Daoy (cell line): ENCODE measurements around the gene ACAN. TPM values are rescaled to one million over a fixed set of nuclear protein-coding genes. Genes with fewer than 3 reads are reported as not detected.

ENCODE experiments used
- DNase-seq: peaks from one replicate; pipeline ENCODE4 v3.0.0-alpha.2; 2015; ENCODE audit warnings: low read depth
- total RNA-seq: library from RNA; depleted of rRNA; stranded (reverse); fragments of >200 nt; shearing (Covaris generic); gene quantifications from 2 replicates; pipeline ENCODE4 v1.2.3, GENCODE V29; 2014

ACAN gene
- total RNA-seq, 1 experiment from 2014 or later: not detected

DNA sequence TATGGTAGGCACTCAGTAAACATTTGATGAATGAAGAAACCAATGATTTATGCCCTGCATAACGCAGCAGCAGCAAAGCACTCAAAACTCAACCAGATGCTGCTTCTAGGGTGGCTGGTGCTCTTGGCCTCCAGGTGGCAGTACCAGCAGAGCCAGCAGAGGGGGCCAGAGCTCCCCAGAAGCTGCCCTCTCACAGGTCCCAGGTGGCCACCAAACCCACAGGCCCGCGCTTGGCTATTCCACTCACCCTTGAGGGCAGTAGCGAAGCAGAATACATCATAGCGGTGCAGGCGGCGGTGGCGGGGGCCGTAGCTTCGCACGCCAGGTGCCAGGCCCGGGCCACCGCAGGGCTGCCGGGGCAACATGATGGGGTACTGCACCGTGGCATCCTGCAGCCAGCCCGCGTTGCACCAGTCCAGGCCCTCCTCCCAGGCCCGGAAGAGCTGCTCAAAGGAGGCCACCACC lies 75.5 kb downstream of the ACAN start:
- peak; percentile 56 for DNase-seq

DNA sequence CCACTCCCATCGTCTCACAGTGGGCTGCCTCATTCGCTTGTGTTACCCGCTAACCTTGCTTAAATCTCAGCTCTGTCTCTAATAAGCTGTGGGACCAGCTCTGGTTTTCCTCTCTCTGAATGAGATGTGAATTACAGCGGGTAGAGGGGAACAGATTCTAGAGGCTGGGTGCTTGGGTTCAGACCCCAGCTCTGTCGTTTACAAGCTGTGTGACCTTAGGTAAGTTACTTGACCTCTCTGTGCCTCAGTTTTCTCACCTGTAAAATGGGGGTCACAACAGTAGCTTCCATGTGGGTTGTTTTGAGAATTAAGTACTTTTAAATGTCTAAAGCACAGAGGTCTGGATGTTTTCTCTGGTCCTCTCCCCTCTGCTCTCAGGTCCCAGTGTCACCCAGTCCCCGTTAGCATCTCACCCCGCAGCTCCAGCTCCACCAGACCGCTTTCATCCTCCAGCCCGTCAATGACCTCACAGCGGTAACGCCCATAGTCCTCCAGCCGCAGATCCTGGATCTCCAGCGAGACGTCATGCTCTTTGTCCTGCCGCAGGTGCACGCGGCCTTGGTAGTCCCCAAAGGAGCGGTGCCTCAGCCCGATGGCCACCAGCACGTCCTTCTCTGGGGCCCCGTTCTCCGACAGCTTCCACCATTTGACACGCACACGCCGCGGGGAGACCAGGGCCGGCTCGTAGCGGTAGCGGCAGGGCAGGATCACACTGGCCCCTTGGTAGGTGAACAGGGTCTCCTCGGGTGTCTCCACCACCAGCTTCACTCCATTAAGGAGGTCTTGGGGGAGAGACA lies 77.9 kb downstream of the ACAN start:
- no peak for DNase-seq

DNA sequence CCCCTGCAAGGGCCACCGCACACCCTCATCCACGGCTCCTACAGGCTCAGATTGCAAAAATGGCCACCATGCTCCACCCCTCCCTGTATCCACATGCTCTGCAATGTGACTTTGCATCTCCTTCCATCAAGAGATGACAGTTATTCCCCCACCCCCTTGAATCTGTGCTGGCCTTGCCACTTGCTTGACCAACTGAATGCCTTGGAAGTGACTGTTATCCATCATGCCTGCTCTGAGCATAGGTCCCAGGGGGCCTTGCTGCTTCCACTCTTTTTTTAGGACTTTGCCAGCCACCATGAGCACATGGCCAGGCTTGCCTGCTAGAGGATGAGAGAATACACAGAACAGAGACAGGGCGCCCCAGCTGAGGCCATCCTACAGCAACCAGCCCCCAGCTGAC lies 78.5 kb downstream of the ACAN start:
- DNase-seq: no peak

DNA sequence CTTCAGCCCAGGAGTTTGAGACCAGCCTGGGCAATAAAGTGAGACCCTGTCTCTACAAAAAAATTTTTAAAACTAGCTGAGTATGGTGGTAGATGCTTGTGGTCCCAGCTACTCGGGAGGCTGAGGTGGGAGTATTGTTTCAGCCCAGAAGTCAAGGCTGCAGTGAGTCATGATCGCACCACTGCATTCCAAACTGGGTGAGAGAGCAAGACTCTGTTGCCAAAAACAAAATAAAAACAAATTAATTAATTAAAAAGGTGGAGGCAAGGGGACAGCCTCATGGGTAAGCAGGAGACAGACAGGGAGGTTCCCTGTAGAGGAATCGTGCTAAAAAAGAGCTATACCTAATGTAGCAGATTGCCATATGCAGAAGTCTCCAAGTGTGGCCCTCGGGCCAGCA lies 79.5 kb downstream of the ACAN start:
- peak; percentile 36 for DNase-seq

DNA sequence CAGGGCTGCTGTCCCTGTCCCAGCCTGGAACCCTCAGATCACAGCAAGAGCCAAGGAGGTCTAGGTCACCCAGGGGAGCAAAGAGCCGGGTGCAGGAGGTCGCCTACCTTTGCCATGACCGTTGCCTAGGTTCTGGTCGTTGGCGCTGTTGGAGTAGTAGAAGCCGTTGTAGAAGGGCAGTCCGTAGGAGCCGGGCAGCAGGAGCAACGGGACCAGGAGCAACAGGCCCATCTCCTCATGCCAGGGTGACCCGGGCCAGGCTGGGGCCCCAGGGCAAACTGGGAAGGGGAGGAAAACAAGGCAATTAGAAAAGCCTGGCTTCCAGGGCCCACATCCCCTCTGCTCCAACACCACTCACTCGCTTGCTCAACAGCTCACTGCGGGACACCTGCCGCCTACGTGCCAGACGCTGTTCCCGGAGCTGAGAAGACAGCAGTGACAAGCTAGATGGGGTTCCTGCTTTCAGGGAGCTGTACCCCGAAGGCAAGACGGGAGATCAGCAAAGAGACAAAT lies 83.9 kb downstream of the ACAN start:
- no peak for DNase-seq

DNA sequence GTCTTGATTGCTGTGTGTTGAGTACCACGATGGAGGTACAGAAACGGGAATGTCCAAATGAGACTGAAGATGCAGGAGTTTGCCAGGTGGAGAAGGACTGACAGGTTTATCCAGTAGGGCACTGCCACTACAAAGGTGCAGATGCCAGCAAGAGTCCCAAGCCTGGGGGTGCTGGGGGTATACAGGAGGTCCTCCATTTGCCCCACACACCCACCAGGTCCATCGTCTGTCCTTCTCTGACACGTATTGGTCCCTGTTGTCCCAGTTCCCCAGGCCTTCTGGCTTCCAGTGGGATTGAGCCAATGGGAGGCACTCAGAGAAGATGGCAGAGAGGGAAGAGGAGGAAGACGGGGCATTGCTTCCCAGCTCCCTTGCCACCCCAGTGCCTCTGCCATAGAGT lies 85.5 kb downstream of the ACAN start:
- no peak for DNase-seq

DNA sequence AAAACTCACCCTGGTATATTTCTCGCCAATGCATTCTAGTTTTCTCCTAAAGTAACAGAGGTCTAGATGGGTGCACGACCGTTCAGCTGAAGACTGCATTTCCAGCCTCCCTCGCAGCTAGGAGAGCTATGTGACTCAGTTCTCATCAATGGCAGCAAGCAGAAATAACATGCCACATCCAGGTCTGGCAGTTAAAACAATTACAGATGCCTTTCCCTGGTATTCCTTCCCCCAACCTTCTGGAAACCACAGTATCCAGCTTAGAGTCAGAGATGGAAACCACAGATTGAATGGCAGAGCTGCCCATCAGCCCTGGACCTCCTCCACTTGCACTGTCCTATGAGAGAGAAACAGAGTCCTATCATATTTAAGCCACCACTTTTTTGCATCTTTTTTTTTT lies 87.3 kb downstream of the ACAN start:
- DNase-seq: no peak

DNA sequence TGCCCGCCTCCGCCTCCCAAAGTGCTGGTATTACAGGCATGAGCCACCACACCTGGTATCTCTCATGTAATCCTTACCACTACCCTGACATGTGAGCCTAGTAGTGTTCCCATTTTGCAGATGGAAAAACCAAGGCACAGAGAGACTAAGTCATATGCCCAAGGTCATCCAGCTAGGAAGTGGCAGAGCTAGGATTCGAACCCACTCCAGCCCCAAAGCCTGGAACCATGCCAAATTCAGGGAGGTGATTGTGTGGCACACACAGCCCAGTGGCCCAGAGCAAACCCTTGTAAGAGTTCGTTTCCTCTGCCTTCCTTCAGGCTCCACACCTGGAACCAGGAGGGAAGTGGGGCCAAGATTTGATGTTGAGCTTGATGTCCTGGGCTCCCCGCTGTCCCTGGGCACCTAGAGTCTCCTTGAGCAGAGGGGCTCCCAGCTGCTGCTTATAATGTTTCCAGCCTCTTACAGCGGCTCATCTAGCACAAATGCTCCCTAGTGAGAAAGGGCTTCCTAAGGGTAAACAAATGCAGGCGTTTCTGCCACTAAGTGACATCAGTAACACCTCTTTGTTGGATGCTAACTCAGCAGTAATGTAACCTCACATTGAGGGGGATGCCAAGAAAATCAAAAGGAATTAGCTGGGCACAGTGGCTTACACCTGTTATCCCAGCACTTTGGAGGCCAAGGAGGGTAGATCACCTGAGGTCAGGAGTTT lies 88.5 kb downstream of the ACAN start:
- no peak for DNase-seq

DNA sequence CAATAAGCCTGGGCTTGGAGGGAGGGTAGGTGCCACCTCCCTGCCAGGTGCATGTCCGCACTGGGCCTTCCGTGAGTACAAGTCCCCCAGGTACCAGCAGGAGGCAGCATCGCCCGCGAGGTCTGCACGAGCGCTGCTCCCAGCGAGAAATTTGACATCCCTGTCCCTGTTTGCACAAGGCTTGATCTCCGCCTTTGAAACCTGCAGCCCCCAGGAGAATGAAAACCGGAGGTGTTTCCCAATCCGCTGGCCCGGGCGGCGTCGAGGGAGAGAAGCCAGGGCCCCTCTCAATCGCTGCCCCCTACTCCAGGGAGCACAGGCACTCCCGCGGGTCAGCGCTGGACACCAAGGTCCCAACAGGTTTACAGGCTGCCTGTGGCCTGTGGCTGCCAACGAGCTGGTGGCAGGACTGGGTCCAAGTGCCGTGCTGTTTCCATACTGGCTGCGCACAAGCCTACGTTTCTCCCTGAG lies 91.1 kb downstream of the ACAN start:
- peak; percentile 56 for DNase-seq

DNA sequence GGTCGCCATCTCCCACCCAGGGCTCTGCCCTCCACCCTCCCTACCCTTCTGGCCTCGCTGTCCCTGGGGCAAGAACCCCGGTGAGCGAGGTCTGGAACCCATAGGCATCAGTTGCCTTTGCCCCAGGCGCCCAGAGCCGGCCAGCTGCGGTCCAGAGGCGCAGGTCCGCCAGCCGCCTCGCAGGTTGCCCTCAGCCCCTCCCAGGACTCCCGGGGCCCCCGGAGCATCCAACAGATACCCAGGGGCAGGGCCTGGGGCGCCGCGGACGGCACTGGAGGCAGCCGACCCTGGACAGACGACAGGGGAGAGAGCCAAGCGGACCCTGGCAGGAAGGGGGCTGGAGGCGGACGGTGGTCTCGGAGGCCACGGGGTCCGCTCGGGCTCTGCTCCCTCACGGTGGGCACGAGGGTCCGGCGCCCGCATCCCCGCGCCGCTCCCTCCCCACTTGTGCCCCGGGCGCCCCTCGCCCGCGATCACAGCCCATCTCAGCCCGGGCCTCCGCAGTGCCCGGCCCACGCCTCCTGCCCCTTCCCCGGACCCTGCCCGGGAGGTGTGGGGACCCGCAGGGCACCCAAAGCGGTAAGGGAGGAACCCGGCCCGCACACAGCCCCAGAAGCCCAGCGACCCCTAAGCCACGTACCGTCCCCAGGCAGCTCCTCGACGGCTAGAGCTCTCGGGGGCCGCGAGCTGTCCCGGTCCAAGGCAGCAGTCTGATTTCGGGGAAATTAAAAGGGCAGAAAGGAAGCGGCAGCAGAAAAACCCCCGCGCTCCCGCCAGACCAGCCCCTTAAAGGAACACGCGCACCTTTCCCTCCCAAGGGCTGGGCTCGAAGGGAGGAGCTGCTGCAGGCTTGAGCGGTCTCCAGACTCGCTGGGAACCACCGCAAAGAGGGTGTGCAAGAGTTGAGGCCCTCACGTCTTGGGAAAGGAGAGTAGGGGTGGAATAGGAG lies 91.9 kb downstream of the ACAN start, which contains the start of gene HAPLN3:
Gene HAPLN3, minus strand, starts transcription at position 726 of the 949 bp plus-strand sequence. CDS start 8,246 bp downstream, outside the sequence.
- DNase-seq: peak; percentile 36

DNA sequence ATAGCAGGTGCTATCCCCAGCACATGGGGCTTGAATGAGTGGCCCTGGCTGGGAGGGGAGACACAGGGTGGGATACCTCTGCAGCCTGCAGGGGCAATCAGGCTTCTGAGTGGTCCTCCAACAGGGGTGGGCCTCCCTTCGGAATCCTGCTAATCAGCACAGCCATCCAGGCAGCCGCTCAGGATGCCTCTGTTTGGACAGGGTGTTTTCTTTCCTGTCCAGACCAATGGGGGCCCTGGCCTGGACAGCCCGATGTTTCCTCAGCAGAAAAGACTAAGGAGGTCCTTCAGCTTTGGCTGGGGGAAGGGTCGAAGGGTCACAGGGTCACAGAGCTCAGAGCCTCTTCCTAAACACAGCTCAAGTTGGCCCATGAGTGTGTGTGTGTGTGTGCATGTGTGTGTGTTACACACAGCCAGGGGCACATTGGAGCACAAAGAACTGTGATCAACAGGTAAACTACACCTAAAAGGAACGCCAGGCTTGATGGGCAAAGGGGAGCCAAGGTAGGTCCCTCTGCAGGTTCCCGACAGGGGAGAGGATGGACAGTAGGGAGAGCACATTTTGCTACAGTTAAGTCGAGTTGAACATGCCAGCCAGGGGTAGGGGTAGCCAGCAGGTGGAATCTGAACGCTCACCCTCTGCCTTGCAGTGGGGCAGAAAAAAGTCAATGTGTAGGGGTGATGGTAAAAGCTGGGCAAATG lies 93.2 kb downstream of the ACAN start:
- no peak for DNase-seq

DNA sequence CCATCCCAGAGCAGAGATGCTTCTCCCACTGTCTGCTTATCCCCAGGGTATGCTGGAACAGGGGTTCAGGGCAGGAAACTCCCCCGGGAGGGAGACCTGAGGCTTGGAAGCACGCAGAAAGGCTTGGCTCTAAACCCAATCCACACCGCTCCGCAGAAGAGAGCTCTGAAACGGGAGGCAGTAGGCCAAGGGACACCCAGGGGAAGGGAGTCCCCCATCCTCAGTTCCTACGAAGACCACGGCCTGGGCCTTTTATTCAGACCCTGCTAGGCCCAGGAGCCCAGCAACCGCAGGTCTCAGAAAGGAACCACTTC lies 93.9 kb downstream of the ACAN start:
- no peak for DNase-seq

DNA sequence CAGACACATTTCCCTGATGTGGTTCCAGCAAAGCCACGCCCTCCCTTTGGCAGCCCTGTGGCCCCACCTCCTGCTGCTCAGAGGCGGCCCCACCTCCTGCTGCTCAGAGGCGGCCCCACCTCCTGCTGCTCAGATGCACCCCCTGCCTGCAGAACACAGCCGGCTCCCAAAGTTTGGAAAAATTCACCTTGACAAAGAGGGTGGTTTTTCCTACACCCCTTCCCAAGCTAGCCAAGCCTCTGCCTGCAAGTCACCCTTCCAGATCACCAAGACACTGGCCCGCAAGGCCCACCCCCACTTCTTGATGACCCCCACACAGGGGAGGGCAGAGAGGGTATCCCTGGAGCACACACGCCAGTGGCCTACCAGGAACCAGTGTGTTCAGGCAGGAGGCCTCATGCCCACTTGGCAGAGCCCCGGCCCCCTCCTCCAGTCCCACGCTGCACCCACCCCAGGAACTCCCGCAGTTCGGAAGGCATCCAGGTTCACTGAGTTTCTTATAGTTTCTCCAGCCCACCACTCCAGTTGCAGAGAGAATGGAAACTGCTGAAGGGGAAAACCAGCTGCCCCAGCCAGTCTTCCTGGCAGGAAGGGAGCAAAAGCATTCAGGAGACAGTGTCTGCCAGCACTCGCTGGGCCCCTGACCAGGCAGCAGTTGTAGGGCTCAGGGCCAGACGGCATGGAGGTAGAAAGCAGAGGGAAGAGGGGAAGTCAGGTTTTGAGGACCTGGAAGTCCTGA lies 94.4 kb downstream of the ACAN start:
- DNase-seq: peak; percentile 90

DNA sequence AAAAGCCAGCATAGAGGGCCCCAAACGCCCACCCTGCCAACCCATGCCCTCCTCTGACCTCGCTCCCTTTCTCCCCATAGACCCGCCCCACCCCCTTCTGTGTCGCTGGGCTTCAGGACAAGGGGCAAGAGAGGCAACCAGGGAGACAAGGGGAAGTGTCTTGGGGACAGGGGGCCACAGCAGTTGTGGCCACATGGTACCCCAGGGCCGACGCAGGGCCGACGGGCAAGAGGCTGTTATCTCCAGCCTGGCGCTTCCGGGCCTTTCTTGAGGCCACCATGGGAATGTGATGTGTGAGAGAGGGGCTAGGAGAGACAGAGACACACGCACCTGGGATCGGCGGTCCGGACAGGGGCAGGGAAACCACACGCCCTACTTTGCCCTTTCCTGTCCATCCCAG lies 95.5 kb downstream of the ACAN start:
- no peak for DNase-seq

DNA sequence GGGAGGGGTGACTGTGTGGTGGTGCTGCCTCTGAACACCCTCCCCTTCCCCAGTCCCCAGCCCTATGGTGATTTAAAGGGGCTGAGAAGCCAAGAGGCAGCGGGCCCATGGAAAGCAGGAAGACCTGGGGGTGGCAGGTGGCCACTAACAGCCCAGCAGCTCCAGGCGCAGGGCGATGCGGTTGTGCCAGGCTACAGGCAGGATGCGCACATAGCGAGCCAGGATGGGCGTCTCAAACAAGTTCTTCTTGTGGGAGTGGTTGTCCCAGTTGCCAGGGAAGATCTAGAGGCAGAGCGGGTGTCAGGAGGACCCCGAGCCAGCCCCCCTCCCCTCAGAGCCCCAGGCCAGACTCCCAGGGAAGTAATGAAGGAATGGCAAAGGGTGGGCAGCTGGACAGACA lies 96.0 kb downstream of the ACAN start:
- no peak for DNase-seq

DNA sequence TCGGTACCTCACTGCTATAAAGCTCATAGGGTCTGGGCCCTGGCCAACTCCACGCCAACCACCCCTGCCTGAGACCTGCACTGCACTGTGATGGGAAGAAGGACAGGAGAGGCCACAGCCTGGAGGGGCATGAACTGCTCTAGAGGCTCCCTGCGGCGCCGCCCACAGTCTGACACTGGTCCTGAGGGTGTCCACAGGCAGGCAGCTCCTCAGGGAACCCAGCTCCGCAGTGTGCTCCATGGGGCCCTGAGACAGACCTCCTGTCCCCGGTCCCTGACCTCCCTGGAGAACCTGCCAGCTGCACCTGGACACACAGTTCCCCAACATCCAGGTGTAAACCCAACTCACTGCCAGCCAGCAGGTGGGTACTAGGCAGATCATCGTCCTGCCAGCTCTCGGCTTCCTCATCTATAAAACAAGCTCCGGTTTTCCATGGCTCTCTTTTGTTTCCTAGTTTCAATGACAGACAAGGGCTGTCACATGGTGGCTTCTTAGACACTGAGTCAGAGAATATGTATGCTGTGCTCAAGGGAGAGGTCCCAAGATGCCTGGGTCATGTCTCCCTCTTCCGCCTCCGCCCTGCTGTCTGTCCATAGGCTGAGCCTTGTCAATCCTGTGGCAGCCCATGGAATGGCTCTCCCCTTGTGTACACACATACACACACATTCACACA lies 97.2 kb downstream of the ACAN start:
- DNase-seq: no peak

DNA sequence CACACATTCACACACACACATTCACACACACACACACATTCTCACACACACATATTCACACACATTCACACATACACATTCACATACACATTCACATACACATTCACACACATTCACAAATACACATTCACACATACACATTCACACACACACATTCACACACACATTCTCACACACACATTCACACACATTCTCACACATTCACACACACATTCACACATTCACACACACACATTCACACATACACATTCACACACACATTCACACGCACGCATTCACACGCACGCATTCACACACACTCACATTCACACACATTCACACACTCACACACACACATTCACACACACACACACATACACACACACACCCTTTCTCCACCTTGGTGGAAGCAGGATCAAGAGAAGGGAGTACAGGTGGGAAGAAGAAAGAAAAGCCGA lies 97.8 kb downstream of the ACAN start:
- no peak for DNase-seq

DNA sequence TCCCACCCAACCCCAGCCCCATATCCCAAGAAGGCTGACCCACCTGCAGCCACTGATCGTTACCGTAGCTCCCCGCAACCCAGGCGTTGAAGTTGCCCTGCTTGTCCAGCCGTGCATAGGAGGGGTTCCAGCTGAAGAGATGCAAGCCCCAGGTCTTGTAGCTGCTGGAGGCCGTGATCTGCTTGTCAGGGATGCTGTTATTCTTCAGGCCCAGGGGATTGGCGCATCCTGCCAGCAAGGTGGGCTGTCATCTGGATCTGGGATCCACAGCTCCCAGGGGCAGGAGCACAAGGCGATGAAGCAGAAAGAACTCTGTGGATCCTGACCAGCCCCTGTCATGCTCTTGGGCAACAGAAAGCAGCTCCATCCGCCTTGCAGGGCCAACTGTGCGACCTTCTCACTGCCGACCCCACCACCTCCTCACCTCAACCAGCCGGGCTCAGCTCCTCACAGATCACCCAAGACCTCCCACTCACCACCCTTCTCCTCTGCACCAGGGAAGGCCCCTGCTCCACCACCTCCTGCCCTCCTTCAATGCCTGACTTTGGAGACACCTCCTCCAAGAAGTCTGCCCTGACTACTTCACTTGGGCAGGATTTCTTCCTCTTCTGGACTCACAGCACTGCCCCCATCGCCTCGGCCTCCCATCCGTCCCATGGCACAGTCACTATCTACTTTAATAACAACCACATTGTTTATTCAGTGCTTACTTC lies 98.4 kb downstream of the ACAN start:
- no peak for DNase-seq

DNA sequence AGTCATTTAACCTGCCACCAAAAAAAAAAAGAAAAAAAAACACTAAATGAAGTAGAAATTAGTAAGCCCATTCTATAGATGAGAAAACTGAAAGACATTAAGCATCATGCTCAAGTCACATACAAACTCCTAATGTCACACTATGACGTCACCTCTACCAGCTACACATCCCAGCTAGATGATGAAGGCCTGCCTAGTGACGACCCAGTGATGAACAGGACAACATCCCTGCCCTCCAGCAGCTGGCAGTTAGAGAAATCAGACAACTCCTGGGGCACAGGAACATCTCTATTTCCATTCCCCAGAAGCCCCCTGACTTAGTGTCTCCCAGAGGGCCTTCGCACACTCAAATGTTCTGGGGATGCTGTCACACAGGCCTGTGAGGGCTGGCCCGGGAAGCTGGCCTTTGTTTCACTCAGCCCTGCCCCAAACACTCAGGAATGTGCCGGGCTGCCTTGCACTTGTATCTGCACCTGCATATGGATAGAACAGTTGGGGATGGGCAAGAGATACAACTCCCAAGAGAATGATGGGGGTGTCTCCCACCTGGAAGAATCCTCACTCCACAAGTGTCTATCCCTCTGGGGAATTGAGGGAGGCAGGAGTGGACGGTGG lies 99.1 kb downstream of the ACAN start:
- DNase-seq: no peak
